Trophoblast cell (in vitro differentiated cells and primary cell): ENCODE measurements around the gene SIM2.

Source experiments
- DNase-seq, 2 donors: peaks; one replicate each; pipeline ENCODE4 v3.0.0-alpha.2; 2016
- H2AFZ ChIP-seq: 2 replicates; pipeline ENCODE4 v1.6.1; 2013; ENCODE audit warnings: low read length, moderate library complexity, mild to moderate bottlenecking; ENCODE audit not compliant: insufficient read depth, poor library complexity
- H2AK5ac ChIP-seq: 2 replicates; pipeline ENCODE4 v1.6.1; 2013; ENCODE audit warnings: mild to moderate bottlenecking, low read length
- H2BK120ac ChIP-seq: 2 replicates; pipeline ENCODE4 v1.6.1; 2013; ENCODE audit warnings: low read length, mild to moderate bottlenecking, moderate library complexity; ENCODE audit not compliant: insufficient read depth, poor library complexity
- H2BK12ac ChIP-seq: 2 replicates; pipeline ENCODE4 v1.6.1; 2013; ENCODE audit warnings: mild to moderate bottlenecking, low read length, moderate library complexity
- H2BK5ac ChIP-seq: 2 replicates; pipeline ENCODE4 v1.6.1; 2013; ENCODE audit warnings: low read length, low read depth, moderate library complexity, mild to moderate bottlenecking; ENCODE audit not compliant: poor library complexity
- H3K14ac ChIP-seq: 2 replicates; pipeline ENCODE4 v1.6.1; 2013; ENCODE audit warnings: mild to moderate bottlenecking, low read length
- H3K18ac ChIP-seq: 2 replicates; pipeline ENCODE4 v1.6.1; 2013; ENCODE audit warnings: mild to moderate bottlenecking, low read length
- H3K23ac ChIP-seq: 2 replicates; pipeline ENCODE4 v1.6.1; 2013; ENCODE audit warnings: low read length
- H3K27ac ChIP-seq: 2 replicates; pipeline ENCODE4 v1.5.1; 2013; ENCODE audit warnings: low read depth, mild to moderate bottlenecking, inconsistent platforms, low read length, moderate library complexity
- H3K27me3 ChIP-seq: 2 replicates; pipeline ENCODE4 v1.6.1; 2013; ENCODE audit warnings: inconsistent platforms, mild to moderate bottlenecking, low read length, moderate library complexity; ENCODE audit not compliant: insufficient read depth
- H3K36me3 ChIP-seq, 2 experiments: 1 replicate in 1 of 2; 2 replicates in 1 of 2; pipeline ENCODE4 v1.6.1; 2013; ENCODE audit warnings: low read length in 2 of 2, mild to moderate bottlenecking in 2 of 2, moderate library complexity in 1 of 2; ENCODE audit not compliant: insufficient read depth in 2 of 2, control insufficient read depth in 1 of 2
- H3K4ac ChIP-seq: 2 replicates; pipeline ENCODE4 v1.6.1; 2013; ENCODE audit warnings: low read depth, mild to moderate bottlenecking, low read length, moderate library complexity
- H3K4me1 ChIP-seq, 2 experiments: 1 replicate in 1 of 2; 2 replicates in 1 of 2; pipeline ENCODE4 v1.6.1; 2013; ENCODE audit warnings: low read length in 2 of 2, mild to moderate bottlenecking in 2 of 2, moderate library complexity in 1 of 2; ENCODE audit not compliant: insufficient read depth in 2 of 2, control insufficient read depth in 1 of 2
- H3K4me2 ChIP-seq: 2 replicates; pipeline ENCODE4 v1.6.1; 2013; ENCODE audit warnings: inconsistent platforms, mild to moderate bottlenecking, low read length, moderate library complexity
- H3K4me3 ChIP-seq: 2 replicates; pipeline ENCODE4 v1.5.1; 2013; ENCODE audit warnings: mild to moderate bottlenecking, low read depth, low read length, inconsistent platforms
- H3K79me1 ChIP-seq: one replicate; pipeline ENCODE4 v1.6.1; 2013; ENCODE audit warnings: low read length
- H3K79me2 ChIP-seq: 2 replicates; pipeline ENCODE4 v1.6.1; 2013; ENCODE audit warnings: low read length, mild to moderate bottlenecking; ENCODE audit not compliant: control insufficient read depth, insufficient read depth, poor library complexity
- H3K9ac ChIP-seq: 2 replicates; pipeline ENCODE4 v1.6.1; 2013; ENCODE audit warnings: mild to moderate bottlenecking, low read length
- H3K9me3 ChIP-seq: 2 replicates; pipeline ENCODE4 v1.6.1; 2013; ENCODE audit warnings: low read depth, mild to moderate bottlenecking, control low read depth, inconsistent platforms, low read length; ENCODE audit not compliant: insufficient read depth
- H4K12ac ChIP-seq: 2 replicates; pipeline ENCODE4 v1.6.1; 2013; ENCODE audit warnings: low read depth, mild to moderate bottlenecking, low read length, moderate library complexity
- H4K8ac ChIP-seq: 2 replicates; pipeline ENCODE4 v1.6.1; 2013; ENCODE audit warnings: low read depth, mild to moderate bottlenecking, low read length, moderate library complexity
- H4K91ac ChIP-seq: one replicate; pipeline ENCODE4 v1.6.1; 2013; ENCODE audit warnings: low read depth, mild to moderate bottlenecking, low read length, moderate library complexity
- WGBS: extraction: QIAGEN DNeasy Blood & Tissue Kit; methylation state at CpG from one replicate; pipeline ENCODE4 v1.1.7; 2013; ENCODE audit warnings: missing lambda C conversion rate; ENCODE audit not compliant: insufficient read length, insufficient coverage; ENCODE audit errors: extremely low coverage; 5-methylcytosine and 5-hydroxymethylcytosine counted together

SIM2 gene

GRCh38 chr21:36767096-36767495, 68.2 kb downstream of the SIM2 start:
- Histone ChIP-seq H3K4me1 (peaks cover 4 to 9% of the 10 kb centered on the region in 2 experiments), H3K14ac (no peak overlapping the region), H2BK5ac (no peak overlapping the region), H3K36me3 (no peaks in the 10 kb centered on the region), H2AFZ (no peak overlapping the region), H2BK12ac (no peak overlapping the region), H4K91ac (no peak overlapping the region), H3K4me3 (no peak overlapping the region), H3K4me2 (no peak overlapping the region), H4K12ac (no peak overlapping the region), H3K79me2 (no peaks in the 10 kb centered on the region), H3K4ac (no peak overlapping the region), H3K18ac (no peak overlapping the region), H3K23ac (no peak overlapping the region), H2AK5ac (no peak overlapping the region), H3K9me3 (no peaks in the 10 kb centered on the region), H3K9ac (no peak overlapping the region), H4K8ac (no peak overlapping the region), H3K27ac (no peak overlapping the region), H3K79me1 (no peaks in the 10 kb centered on the region), H2BK120ac (no peak overlapping the region), H3K27me3 (no peaks in the 10 kb centered on the region)
- WGBS = no CpG with 5 or more reads among the region's 11 CpGs
- peak in 1 of 2 donors; percentile 15 for DNase-seq

GRCh38 chr21:36768496-36768895, 69.6 kb downstream of the SIM2 start:
- Histone ChIP-seq H3K9me3 (no peaks in the 10 kb centered on the region), H3K4ac (no peak overlapping the region), H3K14ac (no peak overlapping the region), H2BK120ac (no peak overlapping the region), H3K4me1 (peaks cover 4 to 9% of the 10 kb centered on the region in 2 experiments), H3K4me2 (no peak overlapping the region), H3K4me3 (no peak overlapping the region), H2AK5ac (no peak overlapping the region), H3K23ac (no peak overlapping the region), H4K12ac (no peak overlapping the region), H3K27me3 (no peaks in the 10 kb centered on the region), H3K79me1 (no peaks in the 10 kb centered on the region), H3K9ac (no peak overlapping the region), H2BK12ac (no peak overlapping the region), H3K18ac (no peak overlapping the region), H3K79me2 (no peaks in the 10 kb centered on the region), H3K27ac (no peak overlapping the region), H2BK5ac (no peak overlapping the region), H4K91ac (no peak overlapping the region), H2AFZ (no peak overlapping the region), H4K8ac (no peak overlapping the region), H3K36me3 (no peaks in the 10 kb centered on the region)
- no CpG with 5 or more reads among the region's 13 CpGs for WGBS
- DNase-seq = no peak

GRCh38 chr21:36769051-36769839, 70.3 kb downstream of the SIM2 start:
- no peak overlapping the region for H3K18ac ChIP-seq
- no peak overlapping the region for H2BK12ac ChIP-seq
- no peak overlapping the region for H3K9ac ChIP-seq
- no peak overlapping the region for H2BK5ac ChIP-seq
- no peak overlapping the region for H3K14ac ChIP-seq
- H3K36me3 ChIP-seq = no peaks in the 10 kb centered on the region
- H3K79me1 ChIP-seq = no peaks in the 10 kb centered on the region
- no peak overlapping the region for H3K23ac ChIP-seq
- H3K4ac ChIP-seq = no peak overlapping the region
- H4K8ac ChIP-seq = no peak overlapping the region
- H3K4me3 ChIP-seq = no peak overlapping the region
- H2AFZ ChIP-seq = no peak overlapping the region
- no peak for DNase-seq
- no peaks in the 10 kb centered on the region for H3K79me2 ChIP-seq
- H3K4me1 ChIP-seq = peaks cover 4 to 9% of the 10 kb centered on the region in 2 experiments
- no peak overlapping the region for H2AK5ac ChIP-seq
- no CpG with 5 or more reads among the region's 8 CpGs for WGBS
- no peak overlapping the region for H3K4me2 ChIP-seq
- H3K27me3 ChIP-seq = no peaks in the 10 kb centered on the region
- no peak overlapping the region for H2BK120ac ChIP-seq
- no peak overlapping the region for H4K12ac ChIP-seq
- no peak overlapping the region for H3K27ac ChIP-seq
- no peaks in the 10 kb centered on the region for H3K9me3 ChIP-seq
- no peak overlapping the region for H4K91ac ChIP-seq

DNA sequence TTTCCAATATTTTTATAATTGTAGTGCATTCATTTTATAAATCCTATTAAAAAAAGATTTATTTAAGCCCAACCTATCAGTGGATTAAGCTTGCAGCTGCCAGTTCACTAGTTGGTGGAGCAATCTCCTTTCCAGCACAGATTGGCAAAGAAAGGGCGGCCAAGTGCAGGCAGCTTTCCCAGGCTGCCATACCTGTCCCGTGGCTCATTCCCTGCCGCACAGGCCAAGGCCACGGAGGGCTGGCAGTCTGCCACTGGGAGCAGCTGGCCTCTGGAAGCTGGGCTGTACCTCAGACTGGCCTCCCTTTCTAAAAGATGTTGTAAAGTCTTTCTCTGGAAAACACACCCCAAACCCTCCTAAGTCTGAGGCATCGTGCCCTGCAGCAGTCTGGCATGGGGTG, 74.2 kb downstream of the SIM2 start:
- Histone ChIP-seq H3K4ac (no peak overlapping the region), H3K4me1 (no peaks in the 10 kb centered on the region), H3K14ac (no peak overlapping the region), H4K12ac (no peak overlapping the region), H3K9ac (peak overlapping the region; percentile 72), H3K4me3 (no peak overlapping the region), H3K4me2 (no peak overlapping the region), H2AFZ (no peak overlapping the region), H3K36me3 (no peaks in the 10 kb centered on the region), H3K18ac (no peak overlapping the region), H3K27ac (no peak overlapping the region), H2BK120ac (no peak overlapping the region), H3K9me3 (no peaks in the 10 kb centered on the region), H4K8ac (no peak overlapping the region), H3K79me2 (no peaks in the 10 kb centered on the region), H4K91ac (no peak overlapping the region), H3K79me1 (no peaks in the 10 kb centered on the region), H3K23ac (no peak overlapping the region), H3K27me3 (no peaks in the 10 kb centered on the region), H2AK5ac (no peak overlapping the region), H2BK5ac (no peak overlapping the region), H2BK12ac (no peak overlapping the region)
- DNase-seq = no peak
- no CpG with 5 or more reads among the region's 5 CpGs for WGBS
